WI38 (cell line): ENCODE data around the gene HLX.

Experiments used
- H3K4me3 ChIP-seq: 2 replicates; pipeline ENCODE4 v1.5.1; 2011; ENCODE audit warnings: low read depth, mild to moderate bottlenecking, control low read depth, low read length
- TF ChIP-seq, protein P1 (sequence below): IDR thresholded peaks from 2 replicates; pipeline ENCODE4 v1.5.1; 2012; ENCODE audit warnings: low read depth, mild to moderate bottlenecking, control low read depth, low read length

HLX gene

DNA sequence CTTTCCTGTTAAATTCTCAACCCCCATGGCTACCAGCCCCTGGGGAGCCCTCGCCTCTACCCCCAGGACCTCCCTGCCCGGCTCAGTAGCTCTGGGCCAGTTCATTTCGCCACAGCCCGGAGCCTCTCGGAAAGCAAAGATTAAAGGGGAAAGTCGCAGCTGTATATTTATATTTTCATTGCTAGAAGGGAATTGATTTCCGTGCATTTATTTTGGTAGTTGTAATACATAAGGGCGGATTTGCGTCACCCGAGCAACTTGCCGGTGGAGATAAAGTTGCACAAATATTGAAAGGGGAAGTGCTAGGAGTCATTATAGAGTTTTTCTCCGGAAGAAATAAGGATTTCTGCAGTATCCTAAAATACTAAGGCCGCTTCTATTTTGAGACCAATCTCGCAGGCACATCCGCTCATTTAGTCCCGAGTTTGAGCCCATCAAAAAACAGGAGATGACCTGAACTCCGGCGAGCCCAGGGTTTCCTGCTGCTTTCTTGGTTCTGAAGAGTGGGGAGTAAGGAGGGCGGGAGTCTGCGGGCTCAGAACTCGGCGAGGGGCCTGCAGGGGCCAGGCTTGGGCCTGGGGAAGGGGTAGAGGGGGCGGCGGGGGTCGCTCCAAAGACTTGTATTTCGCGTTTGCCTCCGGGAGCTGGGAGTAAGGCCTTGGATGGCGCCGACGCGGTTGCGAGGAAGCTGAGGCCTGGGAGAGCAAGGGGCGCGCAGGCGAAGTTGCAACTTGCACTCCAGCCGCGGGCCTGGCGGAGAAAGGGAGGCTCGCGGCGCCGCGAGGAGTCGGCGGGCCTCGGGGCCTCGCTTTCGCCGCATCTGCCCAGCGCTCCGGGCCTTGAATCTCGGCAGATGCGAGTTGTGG is 2.5 kb upstream of the HLX start:
- TF ChIP-seq, protein P1, sequence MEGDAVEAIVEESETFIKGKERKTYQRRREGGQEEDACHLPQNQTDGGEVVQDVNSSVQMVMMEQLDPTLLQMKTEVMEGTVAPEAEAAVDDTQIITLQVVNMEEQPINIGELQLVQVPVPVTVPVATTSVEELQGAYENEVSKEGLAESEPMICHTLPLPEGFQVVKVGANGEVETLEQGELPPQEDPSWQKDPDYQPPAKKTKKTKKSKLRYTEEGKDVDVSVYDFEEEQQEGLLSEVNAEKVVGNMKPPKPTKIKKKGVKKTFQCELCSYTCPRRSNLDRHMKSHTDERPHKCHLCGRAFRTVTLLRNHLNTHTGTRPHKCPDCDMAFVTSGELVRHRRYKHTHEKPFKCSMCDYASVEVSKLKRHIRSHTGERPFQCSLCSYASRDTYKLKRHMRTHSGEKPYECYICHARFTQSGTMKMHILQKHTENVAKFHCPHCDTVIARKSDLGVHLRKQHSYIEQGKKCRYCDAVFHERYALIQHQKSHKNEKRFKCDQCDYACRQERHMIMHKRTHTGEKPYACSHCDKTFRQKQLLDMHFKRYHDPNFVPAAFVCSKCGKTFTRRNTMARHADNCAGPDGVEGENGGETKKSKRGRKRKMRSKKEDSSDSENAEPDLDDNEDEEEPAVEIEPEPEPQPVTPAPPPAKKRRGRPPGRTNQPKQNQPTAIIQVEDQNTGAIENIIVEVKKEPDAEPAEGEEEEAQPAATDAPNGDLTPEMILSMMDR = no peak
- H3K4me3 ChIP-seq = no peak overlapping the region

- TF ChIP-seq, protein P1 = no peak
- H3K4me3 ChIP-seq = no peak overlapping the region
Observed at GRCh38 chr1:220877377-220878095, 1.7 kb upstream of the HLX start.

GRCh38 chr1:220878191-220879075 is 810 bp upstream of the HLX start:
- H3K4me3 ChIP-seq = peak overlapping the region; percentile 79
- TF ChIP-seq, protein P1 = no peak

- peak overlapping the region; percentile 79 for H3K4me3 ChIP-seq
- TF ChIP-seq, protein P1 = no peak
Observed at GRCh38 chr1:220879509-220880361, 492 bp downstream of the HLX start.

DNA sequence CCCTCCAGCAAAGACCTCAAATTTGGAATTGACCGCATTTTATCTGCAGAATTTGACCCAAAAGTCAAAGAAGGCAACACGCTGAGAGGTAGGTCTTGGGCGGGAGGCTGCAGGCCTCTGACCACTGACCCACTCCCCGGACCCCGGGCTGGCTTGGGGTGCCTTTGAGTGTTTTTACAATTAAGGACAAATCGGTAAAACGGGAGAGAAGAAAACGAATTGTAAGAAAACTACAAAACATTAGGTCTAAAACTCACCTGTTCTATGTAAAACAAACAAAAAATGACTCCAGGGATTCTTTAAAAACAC is 1.1 kb downstream of the HLX start:
- TF ChIP-seq, protein P1 = no peak
- peak overlapping the region; percentile 79 for H3K4me3 ChIP-seq

- TF ChIP-seq, protein P1 = no peak
- peak overlapping the region; percentile 79 for H3K4me3 ChIP-seq
Observed at GRCh38 chr1:220880726-220881506, 1.7 kb downstream of the HLX start.
